HepG2 (cell line): ENCODE results near the gene MRPL48. TPM values are rescaled to one million over a fixed set of nuclear protein-coding genes. Genes with fewer than 3 reads are reported as not detected.

Source experiments
- AKAP8 ChIP-seq: sonication (generic); formaldehyde crosslinking; IDR thresholded peaks from 2 replicates; pipeline ENCODE4 v1.5.1; 2020; ENCODE audit warnings: mild to moderate bottlenecking, missing genetic modification reagents
- IKZF4 ChIP-seq: sonication (generic); formaldehyde crosslinking; IDR thresholded peaks from 2 replicates; pipeline ENCODE4 v1.5.1; 2020; ENCODE audit warnings: borderline replicate concordance, mild to moderate bottlenecking, low read depth, missing genetic modification reagents; ENCODE audit errors: not compliant biosample characterization
- IRF2 ChIP-seq: IDR thresholded peaks from 2 replicates; pipeline ENCODE4 v1.6.1; 2018; ENCODE audit warnings: missing genetic modification reagents, missing compliant biosample characterization
- MLLT10 ChIP-seq: sonication (generic); formaldehyde crosslinking; IDR thresholded peaks from 2 replicates; pipeline ENCODE4 v1.4.0; 2020; ENCODE audit warnings: missing genetic modification reagents
- MNT ChIP-seq: fragments of 450-650 bp; IDR thresholded peaks from 2 replicates; pipeline ENCODE4 v1.6.1; 2016
- PITX1 ChIP-seq: sonication (generic); formaldehyde crosslinking; IDR thresholded peaks from 2 replicates; pipeline ENCODE4 v1.5.1; 2020; ENCODE audit warnings: mild to moderate bottlenecking, missing genetic modification reagents
- RFX1 ChIP-seq: fragments of 450-650 bp; IDR thresholded peaks from 2 replicates; pipeline ENCODE4 v1.6.1; 2017
- RFXAP ChIP-seq: sonication (generic); formaldehyde crosslinking; IDR thresholded peaks from 2 replicates; pipeline ENCODE4 v1.4.0; 2020; ENCODE audit warnings: missing genetic modification reagents, borderline replicate concordance
- ZBTB3 ChIP-seq: sonication (generic); formaldehyde crosslinking; IDR thresholded peaks from 2 replicates; pipeline ENCODE4 v1.4.0; 2020; ENCODE audit warnings: low read depth, mild to moderate bottlenecking, moderate library complexity, missing genetic modification reagents, borderline replicate concordance
- ZKSCAN8 ChIP-seq: IDR thresholded peaks from 2 replicates; pipeline ENCODE4 v1.6.1; 2016; ENCODE audit warnings: borderline replicate concordance, missing genetic modification reagents, missing compliant biosample characterization
- ZNF160 ChIP-seq: sonication (generic); formaldehyde crosslinking; IDR thresholded peaks from 2 replicates; pipeline ENCODE4 v1.8.0; 2022; ENCODE audit warnings: mild to moderate bottlenecking, inconsistent platforms, missing genetic modification reagents
- ZNF17 ChIP-seq: sonication (generic); formaldehyde crosslinking; IDR thresholded peaks from 2 replicates; pipeline ENCODE4 v1.5.0; 2020; ENCODE audit warnings: mild to moderate bottlenecking, missing genetic modification reagents
- ZNF180 ChIP-seq: sonication (generic); formaldehyde crosslinking; IDR thresholded peaks from 2 replicates; pipeline ENCODE4 v1.4.0; 2020; ENCODE audit warnings: low read depth, missing genetic modification reagents, borderline replicate concordance
- ZNF543 ChIP-seq: sonication (generic); formaldehyde crosslinking; IDR thresholded peaks from 2 replicates; pipeline ENCODE4 v1.4.0; 2020; ENCODE audit warnings: mild to moderate bottlenecking, missing genetic modification reagents
- ZNF562 ChIP-seq: sonication (generic); formaldehyde crosslinking; IDR thresholded peaks from 2 replicates; pipeline ENCODE4 v1.8.0; 2022; ENCODE audit warnings: missing genetic modification reagents, borderline replicate concordance
- ZNF572 ChIP-seq: sonication (generic); formaldehyde crosslinking; IDR thresholded peaks from 2 replicates; pipeline ENCODE4 v1.5.1; 2020; ENCODE audit warnings: mild to moderate bottlenecking, missing genetic modification reagents
- ZNF609 ChIP-seq: sonication (generic); formaldehyde crosslinking; IDR thresholded peaks from 2 replicates; pipeline ENCODE4 v1.4.0; 2020; ENCODE audit warnings: mild to moderate bottlenecking, missing genetic modification reagents, borderline replicate concordance
- ZNF773 ChIP-seq: sonication (generic); formaldehyde crosslinking; IDR thresholded peaks from 2 replicates; pipeline ENCODE4 v1.4.0; 2020; ENCODE audit warnings: missing genetic modification reagents, borderline replicate concordance
- ZNF839 ChIP-seq: sonication (generic); formaldehyde crosslinking; IDR thresholded peaks from 2 replicates; pipeline ENCODE4 v1.4.0; 2020; ENCODE audit warnings: missing genetic modification reagents, mild to moderate bottlenecking, borderline replicate concordance
- ZSCAN21 ChIP-seq: sonication (generic); formaldehyde crosslinking; IDR thresholded peaks from 2 replicates; pipeline ENCODE4 v1.8.0; 2022; ENCODE audit warnings: mild to moderate bottlenecking, missing genetic modification reagents, moderate library complexity, borderline replicate concordance
- polyA plus RNA-seq, 8 experiments: library from polyadenylated mRNA; depleted of rRNA in 3 of 8; stranded (reverse) in 7 of 8; unstranded in 1 of 8; fragments of >200 nt; fragmentation: Illumina TruSeq in 4 of 8; extraction: Trizol in 4 of 8; gene quantifications; 2 replicates each; pipeline versions ENCODE4 v1.2.1 to v1.2.3, GENCODE V29; 2011 to 2016; ENCODE audit warnings: low read depth in 4 of 8, missing spikeins in 1 of 8, mixed read lengths in 1 of 8; ENCODE audit not compliant: insufficient read depth in 1 of 8
- total RNA-seq, 5 experiments: library from RNA; depleted of rRNA; stranded (reverse); fragments of >200 nt; fragmentation: Illumina TruSeq; extraction: Trizol; gene quantifications; 2 replicates each; pipeline ENCODE4 v1.2.3, GENCODE V29; 2016; ENCODE audit warnings: low read depth in 1 of 5

The MRPL48 gene
- total and polyA plus RNA-seq, 2 of the 13 experiments (the other 11 are each of a cell fraction or from before 2014, with no cell fraction given) = 61.2 to 67.9 TPM

GRCh38 chr11:73784080-73784634 is 3.5 kb upstream of the MRPL48 start (continued):
- no peak for TF ChIP-seq ZNF609
- TF ChIP-seq ZKSCAN8 = no peak
- TF ChIP-seq ZNF572 (CRISPR knock-in tag) = no peak
- no peak for TF ChIP-seq ZNF17 (CRISPR knock-in tag)
- TF ChIP-seq PITX1 (CRISPR knock-in tag) = peak; percentile 39; the same call in 1 of the 2 replicates
- no peak for TF ChIP-seq RFX1
- peak; percentile 54; the same call in 1 of the 2 replicates for TF ChIP-seq IRF2 (CRISPR knock-in tag)
- TF ChIP-seq IKZF4 (CRISPR knock-in tag) = no peak
- no peak for TF ChIP-seq AKAP8
- TF ChIP-seq ZNF562 (CRISPR knock-in tag) = no peak
- no peak for TF ChIP-seq MNT
- no peak for TF ChIP-seq ZSCAN21
- TF ChIP-seq RFXAP (CRISPR knock-in tag) = no peak
- no peak for TF ChIP-seq ZNF839 (CRISPR knock-in tag)
- TF ChIP-seq ZNF160 (CRISPR knock-in tag) = no peak
- TF ChIP-seq ZNF773 = no peak
- no peak for TF ChIP-seq ZBTB3
- TF ChIP-seq ZNF180 (CRISPR knock-in tag) = no peak
- no peak for TF ChIP-seq ZNF543 (CRISPR knock-in tag)
- no peak for TF ChIP-seq MLLT10 (CRISPR knock-in tag)
